HepG2 (cell line): ENCODE data around the gene TBX21. TPM values are rescaled to one million over a fixed set of nuclear protein-coding genes. Genes with fewer than 3 reads are reported as not detected.
A peak's percentile ranks its signal among the peaks of the same experiment; 100 is the strongest.

Source experiments
- ELF4 ChIP-seq: sonication (generic); formaldehyde crosslinking; IDR thresholded peaks from 2 replicates; pipeline ENCODE4 v1.5.0; 2020; ENCODE audit warnings: missing genetic modification reagents, mild to moderate bottlenecking, moderate library complexity, borderline replicate concordance
- FIP1L1 ChIP-seq: fragments of 200-400 bp; formaldehyde crosslinking; IDR thresholded peaks from 2 replicates; pipeline ENCODE4 v1.6.1; 2018; ENCODE audit warnings: low read depth, mild to moderate bottlenecking, low read length, moderate library complexity, borderline replicate concordance; ENCODE audit not compliant: insufficient read depth
- FOXC1 ChIP-seq: sonication (generic); formaldehyde crosslinking; IDR thresholded peaks from 2 replicates; pipeline ENCODE4 v1.8.0; 2022; ENCODE audit warnings: mild to moderate bottlenecking, missing genetic modification reagents, borderline replicate concordance
- GATAD1 ChIP-seq: IDR thresholded peaks from 2 replicates; pipeline ENCODE4 v1.6.1; 2016; ENCODE audit warnings: missing genetic modification reagents, missing compliant biosample characterization
- HDAC6 ChIP-seq: fragments of 200-600 bp; sonication (generic); IDR thresholded peaks from 2 replicates; pipeline ENCODE4 v1.7.0; 2017; ENCODE audit warnings: mild to moderate bottlenecking, antibody characterized with exemption, low read length, low read depth
- JDP2 ChIP-seq: sonication (generic); formaldehyde crosslinking; IDR thresholded peaks from 2 replicates; pipeline ENCODE4 v1.8.1; 2022; ENCODE audit warnings: missing genetic modification reagents, borderline replicate concordance
- JUND ChIP-seq: sonication (generic); formaldehyde crosslinking; IDR thresholded peaks from 2 replicates; pipeline ENCODE4 v1.8.0; 2022; ENCODE audit warnings: mild to moderate bottlenecking, missing genetic modification reagents
- NBN ChIP-seq: fragments of 450-650 bp; conservative IDR thresholded peaks from 2 replicates; pipeline ENCODE4 v1.6.1; 2017
- NFIB ChIP-seq: sonication (generic); formaldehyde crosslinking; IDR thresholded peaks from 2 replicates; pipeline ENCODE4 v1.9.0; 2021; ENCODE audit warnings: missing genetic modification reagents, mild to moderate bottlenecking, borderline replicate concordance
- NR3C1 ChIP-seq: sonication (generic); formaldehyde crosslinking; IDR thresholded peaks from 2 replicates; pipeline ENCODE4 v1.4.0; 2020; ENCODE audit warnings: missing genetic modification reagents
- SALL1 ChIP-seq: sonication (generic); formaldehyde crosslinking; IDR thresholded peaks from 2 replicates; pipeline ENCODE4 v1.8.0; 2022; ENCODE audit warnings: mild to moderate bottlenecking, missing genetic modification reagents
- TAF1 ChIP-seq: sonication (generic); formaldehyde crosslinking; IDR thresholded peaks from 2 replicates; pipeline ENCODE4 v1.4.0; 2020; ENCODE audit warnings: missing genetic modification reagents
- TCF12 ChIP-seq, 2 experiments: fragments of 450-650 bp in 1 of 2; sonication (generic) in 1 of 2; formaldehyde crosslinking in 1 of 2; IDR thresholded peaks; 2 replicates each; pipeline versions ENCODE4 v1.6.1 to v1.8.0; 2017 to 2022; ENCODE audit warnings: antibody characterized with exemption in 1 of 2, mild to moderate bottlenecking in 1 of 2, missing genetic modification reagents in 1 of 2, moderate library complexity in 1 of 2
- ZNF30 ChIP-seq: sonication (generic); formaldehyde crosslinking; IDR thresholded peaks from 2 replicates; pipeline ENCODE4 v1.5.0; 2020; ENCODE audit warnings: mild to moderate bottlenecking, missing genetic modification reagents
- ZNF333 ChIP-seq: sonication (generic); formaldehyde crosslinking; IDR thresholded peaks from 2 replicates; pipeline ENCODE4 v1.4.0; 2020; ENCODE audit warnings: mild to moderate bottlenecking, missing genetic modification reagents, borderline replicate concordance
- ZNF382 ChIP-seq: sonication (generic); formaldehyde crosslinking; IDR thresholded peaks from 2 replicates; pipeline ENCODE4 v1.5.0; 2020; ENCODE audit warnings: missing genetic modification reagents, mild to moderate bottlenecking, borderline replicate concordance
- ZNF556 ChIP-seq: sonication (generic); formaldehyde crosslinking; IDR thresholded peaks from 2 replicates; pipeline ENCODE4 v1.4.0; 2020; ENCODE audit warnings: mild to moderate bottlenecking, missing genetic modification reagents, borderline replicate concordance
- ZNF558 ChIP-seq: sonication (generic); formaldehyde crosslinking; IDR thresholded peaks from 2 replicates; pipeline ENCODE4 v1.9.0; 2022; ENCODE audit warnings: mild to moderate bottlenecking, missing genetic modification reagents, borderline replicate concordance
- ZNF772 ChIP-seq: sonication (generic); formaldehyde crosslinking; IDR thresholded peaks from 2 replicates; pipeline ENCODE4 v1.5.0; 2020; ENCODE audit warnings: mild to moderate bottlenecking, missing genetic modification reagents
- ZNF83 ChIP-seq: sonication (generic); formaldehyde crosslinking; IDR thresholded peaks from 2 replicates; pipeline ENCODE4 v1.4.0; 2020; ENCODE audit warnings: missing genetic modification reagents, mild to moderate bottlenecking, borderline replicate concordance
- ZSCAN12 ChIP-seq: sonication (generic); formaldehyde crosslinking; IDR thresholded peaks from 2 replicates; pipeline ENCODE4 v1.9.0; 2021; ENCODE audit warnings: mild to moderate bottlenecking, missing genetic modification reagents
- ZSCAN31 ChIP-seq: sonication (generic); formaldehyde crosslinking; IDR thresholded peaks from 2 replicates; pipeline ENCODE4 v1.5.0; 2020; ENCODE audit warnings: low read depth, mild to moderate bottlenecking, missing genetic modification reagents
- polyA plus RNA-seq, 8 experiments: library from polyadenylated mRNA; depleted of rRNA in 3 of 8; stranded (reverse) in 7 of 8; unstranded in 1 of 8; fragments of >200 nt; fragmentation: Illumina TruSeq in 4 of 8; extraction: Trizol in 4 of 8; gene quantifications; 2 replicates each; pipeline versions ENCODE4 v1.2.1 to v1.2.3, GENCODE V29; 2011 to 2016; ENCODE audit warnings: low read depth in 4 of 8, missing spikeins in 1 of 8, mixed read lengths in 1 of 8; ENCODE audit not compliant: insufficient read depth in 1 of 8
- total RNA-seq, 5 experiments: library from RNA; depleted of rRNA; stranded (reverse); fragments of >200 nt; fragmentation: Illumina TruSeq; extraction: Trizol; gene quantifications; 2 replicates each; pipeline ENCODE4 v1.2.3, GENCODE V29; 2016; ENCODE audit warnings: low read depth in 1 of 5
- TF ChIP-seq, protein P1 (sequence below): sonication (generic); formaldehyde crosslinking; IDR thresholded peaks from 2 replicates; pipeline ENCODE4 v1.5.1; 2020; ENCODE audit warnings: mild to moderate bottlenecking, missing genetic modification reagents, moderate library complexity
- TF ChIP-seq, protein P2 (sequence below): sonication (generic); formaldehyde crosslinking; IDR thresholded peaks from 2 replicates; pipeline ENCODE4 v1.4.0; 2020; ENCODE audit warnings: mild to moderate bottlenecking, low read depth, missing genetic modification reagents

TBX21 gene
- total and polyA plus RNA-seq, 2 of the 13 experiments (the other 11 are each of a cell fraction or from before 2014, with no cell fraction given): not detected

DNA sequence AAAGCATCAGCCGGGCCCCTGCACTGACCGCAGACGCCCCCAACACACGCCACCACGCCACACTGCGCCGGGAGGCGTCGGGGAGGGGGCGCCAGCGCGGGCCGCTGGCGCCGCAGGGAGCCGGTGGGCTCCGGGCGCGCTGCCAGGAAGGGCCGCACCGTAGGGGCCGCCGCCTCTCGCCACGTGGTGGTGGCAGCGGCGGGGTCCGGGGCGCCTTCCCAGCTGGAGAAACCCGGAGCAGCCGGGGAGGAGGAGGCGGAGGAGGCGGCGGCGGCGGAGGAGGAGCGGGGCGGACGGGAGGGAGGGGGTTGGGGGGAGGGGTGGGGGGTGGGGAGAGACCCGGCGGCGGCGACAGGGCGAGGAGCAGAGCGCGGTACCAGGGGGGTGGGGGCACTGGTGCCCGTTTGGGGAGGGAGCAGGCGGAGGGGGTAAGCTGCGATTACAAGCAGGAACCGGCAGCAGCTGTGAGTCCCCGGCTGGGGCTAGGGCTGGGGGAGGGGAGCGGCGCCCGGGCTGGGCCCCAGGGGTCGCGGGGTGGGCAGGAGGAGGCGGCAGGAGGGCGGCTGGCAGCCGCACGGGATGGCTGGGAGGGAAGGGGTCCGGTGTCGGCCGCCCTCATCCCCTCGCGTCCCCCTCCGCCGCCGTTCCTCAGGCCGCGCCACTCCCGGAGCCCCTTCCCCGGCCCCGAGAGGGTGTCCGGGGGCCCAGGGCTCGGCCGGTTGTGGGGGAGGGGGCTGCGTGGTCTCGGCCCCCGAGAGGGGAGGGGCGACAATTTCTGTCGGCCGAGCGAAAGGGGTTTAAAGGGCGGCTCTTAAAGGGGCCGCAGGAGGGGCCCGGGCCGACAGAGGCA lies 39.1 kb upstream of the TBX21 start, which contains the start of gene TBKBP1 (continued):
- TF ChIP-seq, protein P1, sequence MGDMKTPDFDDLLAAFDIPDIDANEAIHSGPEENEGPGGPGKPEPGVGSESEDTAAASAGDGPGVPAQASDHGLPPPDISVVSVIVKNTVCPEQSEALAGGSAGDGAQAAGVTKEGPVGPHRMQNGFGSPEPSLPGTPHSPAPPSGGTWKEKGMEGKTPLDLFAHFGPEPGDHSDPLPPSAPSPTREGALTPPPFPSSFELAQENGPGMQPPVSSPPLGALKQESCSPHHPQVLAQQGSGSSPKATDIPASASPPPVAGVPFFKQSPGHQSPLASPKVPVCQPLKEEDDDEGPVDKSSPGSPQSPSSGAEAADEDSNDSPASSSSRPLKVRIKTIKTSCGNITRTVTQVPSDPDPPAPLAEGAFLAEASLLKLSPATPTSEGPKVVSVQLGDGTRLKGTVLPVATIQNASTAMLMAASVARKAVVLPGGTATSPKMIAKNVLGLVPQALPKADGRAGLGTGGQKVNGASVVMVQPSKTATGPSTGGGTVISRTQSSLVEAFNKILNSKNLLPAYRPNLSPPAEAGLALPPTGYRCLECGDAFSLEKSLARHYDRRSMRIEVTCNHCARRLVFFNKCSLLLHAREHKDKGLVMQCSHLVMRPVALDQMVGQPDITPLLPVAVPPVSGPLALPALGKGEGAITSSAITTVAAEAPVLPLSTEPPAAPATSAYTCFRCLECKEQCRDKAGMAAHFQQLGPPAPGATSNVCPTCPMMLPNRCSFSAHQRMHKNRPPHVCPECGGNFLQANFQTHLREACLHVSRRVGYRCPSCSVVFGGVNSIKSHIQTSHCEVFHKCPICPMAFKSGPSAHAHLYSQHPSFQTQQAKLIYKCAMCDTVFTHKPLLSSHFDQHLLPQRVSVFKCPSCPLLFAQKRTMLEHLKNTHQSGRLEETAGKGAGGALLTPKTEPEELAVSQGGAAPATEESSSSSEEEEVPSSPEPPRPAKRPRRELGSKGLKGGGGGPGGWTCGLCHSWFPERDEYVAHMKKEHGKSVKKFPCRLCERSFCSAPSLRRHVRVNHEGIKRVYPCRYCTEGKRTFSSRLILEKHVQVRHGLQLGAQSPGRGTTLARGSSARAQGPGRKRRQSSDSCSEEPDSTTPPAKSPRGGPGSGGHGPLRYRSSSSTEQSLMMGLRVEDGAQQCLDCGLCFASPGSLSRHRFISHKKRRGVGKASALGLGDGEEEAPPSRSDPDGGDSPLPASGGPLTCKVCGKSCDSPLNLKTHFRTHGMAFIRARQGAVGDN (CRISPR knock-in tag): peak; percentile 45; the same call in 1 of the 2 replicates
- TF ChIP-seq ZNF333 (CRISPR knock-in tag): no peak
- no peak for TF ChIP-seq ELF4 (CRISPR knock-in tag)
- TF ChIP-seq GATAD1: no peak
- 0 out of 2 replicates have a peak, but pooled peaks have one; percentile 40 for TF ChIP-seq ZSCAN12 (CRISPR knock-in tag)
- no peak for TF ChIP-seq ZNF558
- TF ChIP-seq NR3C1 (CRISPR knock-in tag): no peak
- TF ChIP-seq FIP1L1: no peak
- TF ChIP-seq HDAC6: no peak
- no peak for TF ChIP-seq ZSCAN31
- TF ChIP-seq ZNF772 (CRISPR knock-in tag): no peak
- no peak for TF ChIP-seq JDP2 (CRISPR knock-in tag)
- TF ChIP-seq FOXC1 (CRISPR knock-in tag): 0 out of 2 replicates have a peak, but pooled peaks have one; percentile 41
- no peak for TF ChIP-seq ZNF556 (CRISPR knock-in tag)
- TF ChIP-seq NBN: no peak
- TF ChIP-seq JUND (CRISPR knock-in tag): no peak
- TF ChIP-seq SALL1 (CRISPR knock-in tag): peak; percentile 38; the same call in 1 of the 2 replicates
- no peak for TF ChIP-seq NFIB (CRISPR knock-in tag)
- TF ChIP-seq, protein P2, sequence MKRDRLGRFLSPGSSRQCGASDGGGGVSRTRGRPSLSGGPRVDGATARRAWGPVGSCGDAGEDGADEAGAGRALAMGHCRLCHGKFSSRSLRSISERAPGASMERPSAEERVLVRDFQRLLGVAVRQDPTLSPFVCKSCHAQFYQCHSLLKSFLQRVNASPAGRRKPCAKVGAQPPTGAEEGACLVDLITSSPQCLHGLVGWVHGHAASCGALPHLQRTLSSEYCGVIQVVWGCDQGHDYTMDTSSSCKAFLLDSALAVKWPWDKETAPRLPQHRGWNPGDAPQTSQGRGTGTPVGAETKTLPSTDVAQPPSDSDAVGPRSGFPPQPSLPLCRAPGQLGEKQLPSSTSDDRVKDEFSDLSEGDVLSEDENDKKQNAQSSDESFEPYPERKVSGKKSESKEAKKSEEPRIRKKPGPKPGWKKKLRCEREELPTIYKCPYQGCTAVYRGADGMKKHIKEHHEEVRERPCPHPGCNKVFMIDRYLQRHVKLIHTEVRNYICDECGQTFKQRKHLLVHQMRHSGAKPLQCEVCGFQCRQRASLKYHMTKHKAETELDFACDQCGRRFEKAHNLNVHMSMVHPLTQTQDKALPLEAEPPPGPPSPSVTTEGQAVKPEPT (CRISPR knock-in tag): no peak
- no peak for TF ChIP-seq TAF1 (CRISPR knock-in tag)
- no peak for TF ChIP-seq TCF12 (IDR thresholded peaks at IDR 0.05)
- no peak for TF ChIP-seq TCF12 (CRISPR knock-in tag; IDR thresholded peaks at IDR 0.05)
- no peak for TF ChIP-seq ZNF30 (CRISPR knock-in tag)
- TF ChIP-seq ZNF83 (CRISPR knock-in tag): no peak
- no peak for TF ChIP-seq ZNF382 (CRISPR knock-in tag)
